Right lobe of liver (tissue), 6 donors: ENCODE data around the gene CDC42BPB. TPM values are rescaled to one million over a fixed set of nuclear protein-coding genes. Genes with fewer than 3 reads are reported as not detected.

Experiments used
- ATAC-seq, 4 donors: fragments of 200-7000 bp; cut with Tn5 transposase; one replicate each; pipeline ENCODE4 v1.9.1; 2020; ENCODE audit warnings: mild to moderate bottlenecking in 4 of 4, moderate library complexity in 4 of 4
- DNase-seq, 3 donors: peaks; one replicate each; pipeline ENCODE4 v3.0.0-alpha.2; 2020
- H3K27ac ChIP-seq, 3 donors: fragments of 200-600 bp; one replicate each; pipeline ENCODE4 v1.8.0; 2022
- H3K27me3 ChIP-seq, 2 donors: fragments of 200-600 bp; one replicate each; pipeline ENCODE4 v1.8.0; 2022
- H3K36me3 ChIP-seq, 4 donors: fragments of 200-600 bp; sonication (generic) in 1 of 4; one replicate each; pipeline versions ENCODE4 v1.5.1 to v1.8.0; 2017 to 2022; ENCODE audit warnings: control low read depth in 1 of 4
- H3K4me1 ChIP-seq, 4 donors: fragments of 200-600 bp; sonication (generic) in 1 of 4; one replicate each; pipeline versions ENCODE4 v1.5.1 to v1.8.0; 2017 to 2022; ENCODE audit warnings: control low read depth in 1 of 4
- H3K4me3 ChIP-seq, 3 donors: fragments of 200-600 bp; one replicate each; pipeline ENCODE4 v1.8.0; 2022
- H3K9me3 ChIP-seq, 4 donors: fragments of 200-600 bp; sonication (generic) in 1 of 4; one replicate each; pipeline versions ENCODE4 v1.5.1 to v1.8.0; 2017 to 2022; ENCODE audit warnings: control low read depth in 1 of 4
- POLR2A ChIP-seq: fragments of 450-650 bp; IDR thresholded peaks from one replicate; pipeline ENCODE4 v1.6.1; 2017; ENCODE audit warnings: antibody characterized with exemption, mild to moderate bottlenecking
- WGBS: methylation state at CpG from one replicate; pipeline ENCODE4 v1.1.6; 2018; ENCODE audit warnings: low coverage, low lambda C conversion rate; ENCODE audit not compliant: insufficient coverage; ENCODE audit errors: missing lambda C conversion rate; 5-methylcytosine and 5-hydroxymethylcytosine counted together
- intact Hi-C, 2 donors: fragments of 100-400 bp; cut with DNase I; formaldehyde crosslinking; loops; one replicate each; pipeline versions ENCODE4 v1.11.2 to v1.14.1; 2022
- total RNA-seq, 6 experiments: library from RNA; depleted of rRNA in 2 of 6; stranded (reverse); fragments of >200 nt in 2 of 6; fragmentation: NEBNext Ultra II Directional in 3 of 6; extraction: Animal tissue kit (Norgen Biotek cat#: 25700) in 3 of 6; gene quantifications; one replicate each; pipeline versions ENCODE4 v1.1.0 to v1.2.4, GENCODE V29; 2016 to 2023
- TF ChIP-seq, protein P1 (sequence below), 4 donors: fragments of 200-600 bp in 3 of 4; fragments of 450-650 bp in 1 of 4; IDR thresholded peaks; one replicate each; pipeline versions ENCODE4 v1.5.1 to v1.8.0; 2016 to 2022; ENCODE audit warnings: antibody characterized with exemption in 4 of 4, mild to moderate bottlenecking in 2 of 4
- donor health status: DM: no; HTN: yes; CAD: no.
- donor health status: DM: no; HTN: no; CAD: no.
- donor health status: DM: no; HTN: no; CAD: no.
- donor health status: DM: no; HTN: yes; CAD: no.
- donor health status: DM: no; HTN: yes; CAD: no.

The CDC42BPB gene
- total RNA-seq, 6 experiments from 2014 or later = 38.4 to 55.5 (median 43.0) TPM

DNA sequence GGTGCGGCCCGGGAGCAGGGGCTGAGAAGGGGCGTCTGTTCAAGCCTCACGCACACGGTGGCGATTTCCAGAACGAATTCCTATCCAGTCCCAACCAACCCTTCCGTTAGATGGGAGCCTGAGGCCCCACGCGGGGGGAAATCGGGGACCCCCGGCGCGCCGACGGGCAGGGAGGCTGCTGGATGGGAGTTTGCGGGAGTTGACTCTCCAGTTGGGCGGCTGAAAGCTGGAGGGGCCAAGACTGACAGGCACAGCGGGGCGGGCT lies 47.0 kb upstream of the CDC42BPB start:
- WGBS = 36% methylated on average over 5 of the region's 20 CpGs
- intact Hi-C loops = loop anchor here (10.0 kb wide), 2 partner anchors 80 to 180 kb away; no protein-coding TSS in a partner anchor
- DNase-seq = peak in 2 of 3 donors; percentile 38 to 68
- H3K4me1 ChIP-seq = peaks cover 0 to 74% (median 27%) of the 10 kb centered on the region in 4 donors
- H3K4me3 ChIP-seq = peak overlapping the region in 1 of 3 donors; percentile 45
- TF ChIP-seq POLR2A = no peak
- TF ChIP-seq, protein P1, sequence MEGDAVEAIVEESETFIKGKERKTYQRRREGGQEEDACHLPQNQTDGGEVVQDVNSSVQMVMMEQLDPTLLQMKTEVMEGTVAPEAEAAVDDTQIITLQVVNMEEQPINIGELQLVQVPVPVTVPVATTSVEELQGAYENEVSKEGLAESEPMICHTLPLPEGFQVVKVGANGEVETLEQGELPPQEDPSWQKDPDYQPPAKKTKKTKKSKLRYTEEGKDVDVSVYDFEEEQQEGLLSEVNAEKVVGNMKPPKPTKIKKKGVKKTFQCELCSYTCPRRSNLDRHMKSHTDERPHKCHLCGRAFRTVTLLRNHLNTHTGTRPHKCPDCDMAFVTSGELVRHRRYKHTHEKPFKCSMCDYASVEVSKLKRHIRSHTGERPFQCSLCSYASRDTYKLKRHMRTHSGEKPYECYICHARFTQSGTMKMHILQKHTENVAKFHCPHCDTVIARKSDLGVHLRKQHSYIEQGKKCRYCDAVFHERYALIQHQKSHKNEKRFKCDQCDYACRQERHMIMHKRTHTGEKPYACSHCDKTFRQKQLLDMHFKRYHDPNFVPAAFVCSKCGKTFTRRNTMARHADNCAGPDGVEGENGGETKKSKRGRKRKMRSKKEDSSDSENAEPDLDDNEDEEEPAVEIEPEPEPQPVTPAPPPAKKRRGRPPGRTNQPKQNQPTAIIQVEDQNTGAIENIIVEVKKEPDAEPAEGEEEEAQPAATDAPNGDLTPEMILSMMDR (IDR thresholded peaks at IDR 0.05) = no peak
- H3K27ac ChIP-seq = peak overlapping the region in 1 of 3 donors; percentile 63
- no peak for ATAC-seq
- peaks cover 0 to 7% (median 0%) of the 10 kb centered on the region in 4 donors for H3K36me3 ChIP-seq
- H3K9me3 ChIP-seq = no peaks in the 10 kb centered on the region
- H3K27me3 ChIP-seq = no peaks in the 10 kb centered on the region

- no peaks in the 10 kb centered on the region for H3K27me3 ChIP-seq
- WGBS = 18% methylated on average over 5 of the region's 68 CpGs
- peak; percentile 53 for TF ChIP-seq POLR2A
- TF ChIP-seq, protein P1 (IDR thresholded peaks at IDR 0.05) = peak in 3 of 4 donors; percentile 14 to 48 (median 25)
- peaks cover 0 to 74% (median 30%) of the 10 kb centered on the region in 4 donors for H3K4me1 ChIP-seq
- DNase-seq (peak; percentile 88 to 93 (median 91)), ATAC-seq (peak; percentile 44 to 66 (median 54))
- H3K27ac ChIP-seq = peak overlapping the region in 1 of 3 donors; percentile 63
- H3K4me3 ChIP-seq = peak overlapping the region; percentile 9 to 45 (median 21)
- H3K9me3 ChIP-seq = no peaks in the 10 kb centered on the region
- peaks cover 0 to 7% (median 0%) of the 10 kb centered on the region in 4 donors for H3K36me3 ChIP-seq
- intact Hi-C loops = loop anchor here (10.0 kb wide), 2 partner anchors 81 to 181 kb away; no protein-coding TSS in a partner anchor
Measured at GRCh38 chr14:103103461-103104388, 46.4 kb upstream of the CDC42BPB start.

DNA sequence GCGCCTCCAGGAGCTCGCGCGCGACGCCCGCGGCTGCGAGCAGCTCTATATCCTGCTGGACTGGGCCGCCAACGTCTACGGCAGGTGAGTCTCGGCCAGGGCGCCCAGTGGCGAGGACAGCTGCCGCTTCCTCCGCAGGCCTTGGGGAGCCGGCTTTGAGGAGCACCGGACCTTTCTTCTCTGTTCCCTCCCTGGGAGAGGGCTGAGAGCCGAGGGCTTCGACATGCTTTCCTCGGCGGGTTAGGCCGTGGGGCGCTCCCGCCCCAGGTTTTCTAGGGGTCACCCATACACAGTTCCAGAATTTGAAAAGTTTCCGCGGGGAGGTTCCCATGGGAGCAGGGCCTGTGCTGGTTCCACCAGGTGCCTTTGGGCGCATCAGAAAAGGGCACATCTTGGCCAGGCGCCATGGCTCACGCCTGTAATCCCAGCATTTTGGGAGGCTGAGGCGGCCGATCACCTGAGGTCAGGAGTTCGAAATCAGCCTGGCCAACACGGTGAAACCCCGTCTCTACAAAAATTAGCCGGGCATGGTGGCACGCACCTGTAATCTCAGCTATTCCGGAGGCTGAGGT lies 45.4 kb upstream of the CDC42BPB start:
- Histone ChIP-seq H3K4me3 (peak overlapping the region in 1 of 3 donors; percentile 45), H3K4me1 (peaks cover 0 to 77% (median 30%) of the 10 kb centered on the region in 4 donors), H3K27me3 (no peaks in the 10 kb centered on the region), H3K9me3 (no peaks in the 10 kb centered on the region), H3K27ac (peak overlapping the region in 1 of 3 donors; percentile 63), H3K36me3 (peaks cover 0 to 7% (median 0%) of the 10 kb centered on the region in 4 donors)
- WGBS = 23% methylated on average over 4 of the region's 39 CpGs
- ATAC-seq (no peak), DNase-seq (peak in 2 of 3 donors; percentile 42 to 64)
- intact Hi-C loops = loop anchor here (10.0 kb wide), 2 partner anchors 82 to 182 kb away; no protein-coding TSS in a partner anchor
- TF ChIP-seq POLR2A = no peak
- TF ChIP-seq, protein P1 (IDR thresholded peaks at IDR 0.05) = no peak

DNA sequence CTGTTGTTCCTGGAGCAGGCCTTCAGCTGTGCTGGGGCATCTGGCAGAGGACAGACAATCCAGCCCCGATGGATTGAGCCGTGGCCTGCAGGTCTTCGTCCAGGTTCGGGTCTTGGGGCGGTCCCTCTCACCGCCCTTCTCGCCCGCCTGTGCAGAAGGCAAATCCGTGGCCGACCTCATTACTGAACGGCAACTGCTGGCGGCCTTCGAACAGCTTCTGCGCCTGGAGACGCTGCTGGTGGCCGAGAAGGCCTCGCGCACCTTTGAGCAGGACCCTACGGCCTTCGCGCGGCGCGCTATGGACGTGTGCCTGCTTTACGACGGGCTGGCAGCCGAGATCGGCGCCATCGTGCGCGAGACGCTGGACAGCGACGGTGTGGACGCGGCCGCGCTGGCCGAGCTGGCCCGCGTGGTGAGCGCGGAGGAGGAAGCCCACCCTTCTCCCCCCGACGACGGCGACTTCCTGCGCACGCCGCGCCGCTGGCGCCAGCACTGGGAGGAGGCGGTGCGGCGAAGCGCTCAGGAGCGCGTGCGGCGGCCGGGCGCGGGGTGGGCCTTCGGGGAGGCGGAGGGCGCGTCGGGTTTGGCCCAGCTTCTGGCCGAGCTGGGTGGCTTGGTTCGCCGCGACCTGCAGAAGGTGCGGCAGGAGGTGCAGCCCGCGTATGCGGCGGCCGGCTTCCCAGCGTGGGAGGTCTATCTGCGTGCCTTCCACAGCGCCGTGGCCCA lies 44.8 kb upstream of the CDC42BPB start:
- no peaks in the 10 kb centered on the region for H3K27me3 ChIP-seq
- no peaks in the 10 kb centered on the region for H3K9me3 ChIP-seq
- H3K4me1 ChIP-seq = peaks cover 0 to 76% (median 27%) of the 10 kb centered on the region in 4 donors
- TF ChIP-seq, protein P1 (IDR thresholded peaks at IDR 0.05) = no peak
- no peak for TF ChIP-seq POLR2A
- ATAC-seq (no peak), DNase-seq (peak in 2 of 3 donors; percentile 34 to 58)
- intact Hi-C loops = loop anchor here (10.0 kb wide), 2 partner anchors 83 to 183 kb away; no protein-coding TSS in a partner anchor
- H3K27ac ChIP-seq = peak overlapping the region in 1 of 3 donors; percentile 95
- peaks cover 0 to 7% (median 0%) of the 10 kb centered on the region in 4 donors for H3K36me3 ChIP-seq
- 74% methylated on average over 16 of the region's 85 CpGs for WGBS
- H3K4me3 ChIP-seq = peak overlapping the region in 1 of 3 donors; percentile 63
